Measurements from ENCODE around the gene ZSCAN18. TPM values are rescaled to one million over a fixed set of nuclear protein-coding genes. Genes with fewer than 3 reads are reported as not detected.

ZSCAN18 gene
- total RNA-seq, 1 donor from 2014 or later: 49.8 TPM

- ChIA-PET POLR2A (no interaction called here), CTCF (no interaction called here)
- ATAC-seq (ENCODE audit: low read depth) (no peak), DNase-seq (no peak)
- no peaks in the 10 kb centered on the region for H3K27me3 Mint-ChIP-seq
- peaks cover 65% of the 10 kb centered on the region for H3K36me3 Mint-ChIP-seq (ENCODE audit: low read depth)
- no peak overlapping the region for H3K27ac Mint-ChIP-seq
- no peak for TF ChIP-seq CTCF (IDR thresholded peaks at IDR 0.05)
- H3K4me3 Mint-ChIP-seq: no peak overlapping the region
- H3K4me1 Mint-ChIP-seq: no peaks in the 10 kb centered on the region
- peaks cover 55% of the 10 kb centered on the region for H3K9me3 Mint-ChIP-seq
- intact Hi-C loops (cut with micrococcal nuclease): no loop called here
These were observed 30.7 kb downstream of the ZSCAN18 start for GRCh38 chr19:58067240-58067912.

- CTCF ChIA-PET: no interaction called here
- H3K4me3 Mint-ChIP-seq: no peak overlapping the region
- ATAC-seq (ENCODE audit: low read depth) (no peak), DNase-seq (no peak)
- H3K36me3 Mint-ChIP-seq (ENCODE audit: low read depth): peaks cover 63% of the 10 kb centered on the region
- no peak for TF ChIP-seq CTCF (IDR thresholded peaks at IDR 0.05)
- peaks cover 49% of the 10 kb centered on the region for H3K9me3 Mint-ChIP-seq
- POLR2A ChIA-PET: no interaction called here
- intact Hi-C loops (cut with micrococcal nuclease): no loop called here
- no peaks in the 10 kb centered on the region for H3K27me3 Mint-ChIP-seq
- H3K27ac Mint-ChIP-seq: no peak overlapping the region
- peaks cover 4% of the 10 kb centered on the region for H3K4me1 Mint-ChIP-seq
These were observed 34.3 kb downstream of the ZSCAN18 start for GRCh38 chr19:58063712-58064111.

- H3K27me3 Mint-ChIP-seq: peaks cover 10% of the 10 kb centered on the region
- no peak overlapping the region for H3K27ac Mint-ChIP-seq
- ATAC-seq (ENCODE audit: low read depth) (no peak), DNase-seq (no peak)
- ChIA-PET POLR2A (interaction anchor here (0.9 to 1.7 kb wide), 4 partner anchors 58 to 460 kb away, joined by 3 to 41 read pairs (median 4); partner anchors contain the start of genes ZBTB45 and ZNF606), CTCF (no interaction called here)
- peaks cover 24% of the 10 kb centered on the region for H3K9me3 Mint-ChIP-seq
- intact Hi-C loops (cut with micrococcal nuclease): no loop called here
- peaks cover 6% of the 10 kb centered on the region for H3K4me1 Mint-ChIP-seq
- peak overlapping the region; percentile 85 for H3K4me3 Mint-ChIP-seq
- no peak for TF ChIP-seq CTCF (IDR thresholded peaks at IDR 0.05)
- peaks cover 32% of the 10 kb centered on the region for H3K36me3 Mint-ChIP-seq (ENCODE audit: low read depth)
These were observed 37.8 kb downstream of the ZSCAN18 start for GRCh38 chr19:58060231-58060630.

- H3K9me3 Mint-ChIP-seq: peaks cover 22% of the 10 kb centered on the region
- H3K4me1 Mint-ChIP-seq: peaks cover 9% of the 10 kb centered on the region
- TF ChIP-seq CTCF (IDR thresholded peaks at IDR 0.05): no peak
- ChIA-PET POLR2A (interaction anchor here (0.7 to 1.7 kb wide), 9 partner anchors 57 to 516 kb away, joined by 3 to 41 read pairs (median 3); partner anchors contain the start of genes ZBTB45, ZNF329, ZNF497 and ZNF606), CTCF (no interaction called here)
- H3K4me3 Mint-ChIP-seq: peak overlapping the region; percentile 85
- H3K27ac Mint-ChIP-seq: no peak overlapping the region
- DNase-seq (no peak), ATAC-seq (ENCODE audit: low read depth) (no peak)
- H3K27me3 Mint-ChIP-seq: peaks cover 13% of the 10 kb centered on the region
- H3K36me3 Mint-ChIP-seq (ENCODE audit: low read depth): peaks cover 27% of the 10 kb centered on the region
- intact Hi-C loops (cut with micrococcal nuclease): loop anchor here (2.0 to 5.0 kb wide), 3 partner anchors 37 to 57 kb away; partner anchors contain the start of genes ZNF606 and ZSCAN18
These were observed 38.4 kb downstream of the ZSCAN18 start for GRCh38 chr19:58059671-58060078.

- peaks cover 25% of the 10 kb centered on the region for H3K36me3 Mint-ChIP-seq (ENCODE audit: low read depth)
- H3K27me3 Mint-ChIP-seq: peaks cover 13% of the 10 kb centered on the region
- peak within 1 kb of the TSS; percentile 85 for H3K4me3 Mint-ChIP-seq
- ChIA-PET POLR2A (interaction anchor here (0.7 to 1.7 kb wide), 11 partner anchors 57 to 517 kb away, joined by 3 to 41 read pairs (median 4); partner anchors contain the start of genes ZBTB45, ZNF329, ZNF497 and ZNF606), CTCF (no interaction called here)
- TF ChIP-seq CTCF (IDR thresholded peaks at IDR 0.05): no peak
- H3K4me1 Mint-ChIP-seq: peaks cover 9% of the 10 kb centered on the region
- H3K9me3 Mint-ChIP-seq: peaks cover 21% of the 10 kb centered on the region
- DNase-seq: peak; percentile 78
- ATAC-seq (ENCODE audit: low read depth): peak; percentile 93
- intact Hi-C loops (cut with micrococcal nuclease): loop anchor here (2.0 to 5.0 kb wide), 3 partner anchors 37 to 56 kb away; partner anchors contain the start of genes ZNF606 and ZSCAN18
- H3K27ac Mint-ChIP-seq: peak within 1 kb of the TSS; percentile 87
These were observed 38.9 kb downstream of the ZSCAN18 start, which contains the start of gene ZNF135 for GRCh38 chr19:58059003-58059670. Gene ZNF135 (plus strand): TSS chr19:58059282. CDS start chr19:58060003, 721 bp downstream.
